ENCODE data around the gene TBC1D12. TPM values are rescaled to one million over a fixed set of nuclear protein-coding genes. Genes with fewer than 3 reads are reported as not detected.
"Not testable (repeated sequence)": the region's sequence is repeated elsewhere in the genome, so short reads cannot be mapped to it uniquely, and the experiment has no call there.

The TBC1D12 gene
- polyA plus RNA-seq, 6 donors from 2014 or later = 0.31 to 2.4 (median 0.96) TPM

DNA sequence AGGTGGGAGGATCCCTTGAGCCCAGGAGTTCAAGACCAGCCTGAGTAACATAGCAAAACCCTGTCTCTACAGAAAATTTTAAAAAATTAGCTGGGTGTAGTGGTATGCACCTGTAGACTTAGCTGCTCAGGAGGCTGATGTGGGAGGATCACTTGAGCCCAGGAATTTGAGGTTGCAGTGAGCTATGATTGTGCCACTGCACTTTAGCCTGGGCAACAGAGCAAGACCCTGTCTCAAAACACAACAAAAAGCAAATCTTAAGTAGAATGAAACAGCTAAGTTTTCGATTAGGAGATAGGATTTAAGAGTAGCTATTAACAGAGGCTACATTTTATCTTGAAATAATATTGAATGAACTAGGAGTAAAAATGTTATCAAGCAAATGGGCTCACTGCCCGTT is 139.9 kb downstream of the TBC1D12 start:
- H3K4me3 Mint-ChIP-seq = peak overlapping the region in 1 of 8 donors; percentile 72
- not testable (repeated sequence) for H3K27ac Mint-ChIP-seq; H3K9me3 Mint-ChIP-seq; H3K36me3 Mint-ChIP-seq; ATAC-seq (ENCODE audit: low read depth in 2 of 2); DNase-seq
- peaks cover 20 to 26% (median 23%) of the 10 kb centered on the region in 3 donors for H3K4me1 Mint-ChIP-seq
- peaks cover 0 to 11% (median 0%) of the 10 kb centered on the region in 3 donors for H3K27me3 Mint-ChIP-seq

- Mint-ChIP-seq H3K4me3 (peak within 1 kb of the TSS; percentile 91 to 100 (median 99)), H3K27ac (peak within 1 kb of the TSS; percentile 87 to 96 (median 90)), H3K36me3 (peaks cover 0 to 9% of the 10 kb centered on the region in 2 donors), H3K9me3 (peaks cover 0 to 2% (median 0%) of the 10 kb centered on the region in 7 donors), H3K27me3 (peaks cover 0 to 11% (median 0%) of the 10 kb centered on the region in 3 donors), H3K4me1 (peaks cover 20 to 26% (median 23%) of the 10 kb centered on the region in 3 donors)
- DNase-seq (peak; percentile 57), ATAC-seq (ENCODE audit: low read depth in 2 of 2) (peak; percentile 75)
Observed at GRCh38 chr10:94545391-94546048, 143.2 kb downstream of the TBC1D12 start, which contains the start of gene HELLS. Gene HELLS, plus strand, starts transcription at chr10:94545788. Its CDS starts 134 bp downstream, at chr10:94545922.

GRCh38 chr10:94546049-94546900 is 143.9 kb downstream of the TBC1D12 start:
- ATAC-seq (ENCODE audit: low read depth in 2 of 2) (peak in 1 of 2 donors; percentile 3), DNase-seq (peak; percentile 5)
- peak overlapping the region; percentile 91 to 100 (median 99) for H3K4me3 Mint-ChIP-seq
- H3K4me1 Mint-ChIP-seq = peaks cover 20 to 26% (median 23%) of the 10 kb centered on the region in 3 donors
- H3K27me3 Mint-ChIP-seq = peaks cover 0 to 9% (median 0%) of the 10 kb centered on the region in 3 donors
- H3K9me3 Mint-ChIP-seq = peaks cover 0 to 2% (median 0%) of the 10 kb centered on the region in 7 donors
- H3K27ac Mint-ChIP-seq = peak overlapping the region; percentile 60 to 95 (median 90)
- peaks cover 0 to 9% of the 10 kb centered on the region in 2 donors for H3K36me3 Mint-ChIP-seq

- Mint-ChIP-seq H3K27me3 (peaks cover 0 to 5% (median 0%) of the 10 kb centered on the region in 3 donors), H3K9me3 (peaks cover 0 to 2% (median 0%) of the 10 kb centered on the region in 7 donors), H3K36me3 (peaks cover 0 to 9% of the 10 kb centered on the region in 2 donors), H3K4me3 (peak overlapping the region in 6 of 8 donors; percentile 91 to 100 (median 100)), H3K27ac (peak overlapping the region in 2 of 6 donors; percentile 36 to 87), H3K4me1 (peaks cover 20 to 26% (median 23%) of the 10 kb centered on the region in 3 donors)
- DNase-seq (no peak), ATAC-seq (ENCODE audit: low read depth in 2 of 2) (no peak)
Observed at GRCh38 chr10:94546901-94547185, 144.5 kb downstream of the TBC1D12 start.

GRCh38 chr10:94549221-94549620 is 146.9 kb downstream of the TBC1D12 start:
- Mint-ChIP-seq H3K27ac (peak overlapping the region in 1 of 6 donors; percentile 31), H3K9me3 (no peaks in the 10 kb centered on the region), H3K4me1 (peaks cover 20 to 26% (median 23%) of the 10 kb centered on the region in 3 donors), H3K36me3 (peaks cover 0 to 9% of the 10 kb centered on the region in 2 donors), H3K27me3 (no peaks in the 10 kb centered on the region), H3K4me3 (peak overlapping the region in 2 of 8 donors; percentile 16 to 52)
- no peak for ATAC-seq (ENCODE audit: low read depth in 2 of 2)
- DNase-seq = no peak

- ATAC-seq (ENCODE audit: low read depth in 2 of 2); H3K4me1 Mint-ChIP-seq; DNase-seq; H3K4me3 Mint-ChIP-seq; H3K27me3 Mint-ChIP-seq; H3K9me3 Mint-ChIP-seq: not testable (repeated sequence)
- Mint-ChIP-seq H3K36me3 (peaks cover 8 to 35% of the 10 kb centered on the region in 2 donors), H3K27ac (peak overlapping the region in 1 of 6 donors; percentile 36)
Observed at GRCh38 chr10:94567714-94568307, 165.5 kb downstream of the TBC1D12 start.

- no peaks in the 10 kb centered on the region for H3K9me3 Mint-ChIP-seq
- peaks cover 0 to 29% of the 10 kb centered on the region in 2 donors for H3K36me3 Mint-ChIP-seq
- no peak for ATAC-seq (ENCODE audit: low read depth in 2 of 2)
- no peak overlapping the region for H3K27ac Mint-ChIP-seq
- no peaks in the 10 kb centered on the region for H3K4me1 Mint-ChIP-seq
- no peaks in the 10 kb centered on the region for H3K27me3 Mint-ChIP-seq
- DNase-seq = no peak
- no peak overlapping the region for H3K4me3 Mint-ChIP-seq
Observed at GRCh38 chr10:94571081-94571480, 168.7 kb downstream of the TBC1D12 start.

GRCh38 chr10:94571528-94571927 is 169.2 kb downstream of the TBC1D12 start:
- Mint-ChIP-seq H3K4me3 (no peak overlapping the region), H3K27me3 (no peaks in the 10 kb centered on the region), H3K9me3 (no peaks in the 10 kb centered on the region), H3K36me3 (peaks cover 0 to 25% of the 10 kb centered on the region in 2 donors), H3K27ac (peak overlapping the region in 1 of 6 donors; percentile 25), H3K4me1 (no peaks in the 10 kb centered on the region)
- DNase-seq (no peak), ATAC-seq (ENCODE audit: low read depth in 2 of 2) (no peak)

- DNase-seq (no peak), ATAC-seq (ENCODE audit: low read depth in 2 of 2) (no peak)
- no peak overlapping the region for H3K4me3 Mint-ChIP-seq
Observed at GRCh38 chr10:94578790-94579189, 176.4 kb downstream of the TBC1D12 start.

DNA sequence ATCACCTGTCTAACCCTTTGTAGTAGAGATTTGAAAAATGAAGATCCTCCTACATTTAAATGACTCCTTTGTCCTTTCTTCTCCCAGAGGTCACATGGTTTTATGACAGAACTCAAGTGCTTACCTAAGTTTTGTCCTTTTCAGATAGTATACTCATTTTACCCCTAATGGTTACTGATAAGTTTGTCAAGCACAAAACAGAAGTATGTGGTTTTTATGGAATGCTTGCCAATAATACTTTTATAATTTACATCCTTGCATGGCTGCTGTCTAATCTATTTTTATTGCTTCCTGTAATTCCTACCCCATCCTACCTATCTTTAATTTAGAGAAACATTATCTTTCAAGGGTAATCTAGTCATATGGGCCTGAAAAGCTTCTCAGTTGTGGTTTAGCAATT is 180.8 kb downstream of the TBC1D12 start:
- Mint-ChIP-seq H3K27ac (peak overlapping the region in 1 of 6 donors; percentile 12), H3K27me3 (no peaks in the 10 kb centered on the region), H3K4me3 (no peak overlapping the region), H3K4me1 (no peaks in the 10 kb centered on the region), H3K9me3 (no peaks in the 10 kb centered on the region), H3K36me3 (peaks cover 0 to 3% of the 10 kb centered on the region in 2 donors)
- DNase-seq (no peak), ATAC-seq (ENCODE audit: low read depth in 2 of 2) (no peak)

More at GRCh38 chr10:94578790-94579189, 176.4 kb downstream of the TBC1D12 start:
- Mint-ChIP-seq H3K9me3 (no peaks in the 10 kb centered on the region), H3K4me1 (no peaks in the 10 kb centered on the region), H3K27me3 (no peaks in the 10 kb centered on the region), H3K27ac (no peak overlapping the region), H3K36me3 (peaks cover 7 to 12% of the 10 kb centered on the region in 2 donors)

Other genes with a start within 250 kb of the TBC1D12 start
- gene NOC3L, start 39.6 kb upstream of the TBC1D12 start, polyA plus RNA-seq (ENCODE audit: low read depth in 6 of 6) = 10 to 100 TPM; 21.7 to 38.6 (median 27.7) TPM
- 10 to 100 TPM in 1 of 6 donors, 1 to 10 TPM in 4, under 1 TPM in 1; 0.41 to 10.0 (median 6.7) TPM for gene HELLS, start 143.2 kb downstream of the TBC1D12 start, polyA plus RNA-seq (ENCODE audit: low read depth in 6 of 6)

Data from naive B cell (primary cell).